ENCODE data around the gene NCBP2. TPM values are rescaled to one million over a fixed set of nuclear protein-coding genes. Genes with fewer than 3 reads are reported as not detected.

NCBP2 gene
- total and polyA plus RNA-seq, 2 experiments from 2014 or later, result 78.4 to 98.9 TPM

GRCh38 chr3:196936288-196936687 lies 6.0 kb downstream of the NCBP2 start (continued):
- no peak for TF ChIP-seq CTCF (conservative IDR thresholded peaks at IDR 0.05; ENCODE audit: low read depth in 2 of 2)
- no peak for TF ChIP-seq STAT1 (IDR thresholded peaks at IDR 0.05; ENCODE audit: unreplicated experiment)
- TF ChIP-seq EZH2phosphoT487 (IDR thresholded peaks at IDR 0.05; ENCODE audit: unreplicated experiment), result no peak
- TF ChIP-seq ZNF462 (CRISPR knock-in tag; IDR thresholded peaks at IDR 0.05), result no peak
- TF ChIP-seq EZH2 (IDR thresholded peaks at IDR 0.05; ENCODE audit: low read depth, unreplicated experiment), result no peak

GRCh38 chr3:196932600-196932999 lies 9.7 kb downstream of the NCBP2 start:
- Histone ChIP-seq H3F3A (replicated peaks; ENCODE audit: low read depth) (peaks cover 8% of the 10 kb centered on the region; the same call in 1 of the 2 replicates), H4K20me1 (replicated peaks; ENCODE audit: insufficient read depth) (peaks cover 13% of the 10 kb centered on the region), H3K4me3 (no peak overlapping the region), H2AFZ (no peak overlapping the region), H3K27ac (ENCODE audit: low read depth) (no peak overlapping the region), H3K4me2 (no peak overlapping the region), H3K9me2 (ENCODE audit: insufficient read depth) (no peaks in the 10 kb centered on the region), H3K4me1 (ENCODE audit: insufficient read depth) (peaks cover 5% of the 10 kb centered on the region), H3K27me3 (ENCODE audit: insufficient read depth) (no peaks in the 10 kb centered on the region), H3K36me3 (ENCODE audit: insufficient read depth) (peaks cover 38% of the 10 kb centered on the region), H3K79me2 (replicated peaks; ENCODE audit: insufficient read depth) (0 out of 2 replicates have a peak, but pooled peaks cover 1% of the 10 kb centered on the region)
- no peak overlapping the region for H3K4me3 Mint-ChIP-seq
- no peak overlapping the region for H3K27ac Mint-ChIP-seq
- H3K9me3 Mint-ChIP-seq, result no peaks in the 10 kb centered on the region
- ATAC-seq, result no peak
- DNase-seq (ENCODE audit: low spot score), result no peak
- peaks cover 58% of the 10 kb centered on the region for H3K36me3 Mint-ChIP-seq (ENCODE audit: low read depth)
- H3K27me3 Mint-ChIP-seq (ENCODE audit: insufficient read depth, low read depth, poor library complexity), result no peaks in the 10 kb centered on the region
- H3K4me1 Mint-ChIP-seq, result peaks cover 9% of the 10 kb centered on the region
- no peak for TF ChIP-seq STAT1 (IDR thresholded peaks at IDR 0.05; ENCODE audit: unreplicated experiment)
- TF ChIP-seq ZNF331 (CRISPR knock-in tag; IDR thresholded peaks at IDR 0.05; ENCODE audit: low read depth), result no peak
- TF ChIP-seq EZH2phosphoT487 (IDR thresholded peaks at IDR 0.05; ENCODE audit: unreplicated experiment), result no peak
- TF ChIP-seq POLR2AphosphoS5 (IDR thresholded peaks at IDR 0.05; ENCODE audit: low read depth), result no peak
- no peak for TF ChIP-seq NANOG (IDR thresholded peaks at IDR 0.05; ENCODE audit: borderline replicate concordance)
- TF ChIP-seq CREB1 (CRISPR knock-in tag; IDR thresholded peaks at IDR 0.05; ENCODE audit: low read depth), result no peak
- no peak for TF ChIP-seq CTCF (conservative IDR thresholded peaks at IDR 0.05; ENCODE audit: low read depth in 2 of 2)

All from GM23338 (cell line).